PFSK-1 (cell line): ENCODE data around the gene CDKL4.

Source experiments
- FOXP2 ChIP-seq: optimal IDR thresholded peaks from 2 replicates; pipeline ENCODE3; 2011; ENCODE audit warnings: borderline replicate concordance, control low read depth, inconsistent platforms; ENCODE audit not compliant: insufficient read depth; ENCODE audit errors: extremely low read length, extremely low read depth
- POLR2AphosphoS5 ChIP-seq: IDR thresholded peaks from 2 replicates; pipeline ENCODE4 v1.6.1; 2012; ENCODE audit warnings: low read depth, mild to moderate bottlenecking, control low read depth, low read length, moderate library complexity
- REST ChIP-seq, 2 experiments: IDR thresholded peaks; 2 replicates each; pipeline versions ENCODE4 v1.6.1 to v1.8.0; 2011 to 2012; ENCODE audit warnings: low read depth in 2 of 2, low read length in 2 of 2, control low read depth in 1 of 2, inconsistent platforms in 1 of 2, mild to moderate bottlenecking in 1 of 2, moderate library complexity in 1 of 2; ENCODE audit not compliant: insufficient read depth in 1 of 2
- SIN3A ChIP-seq: IDR thresholded peaks from 2 replicates; pipeline ENCODE4 v1.6.1; 2012; ENCODE audit warnings: mild to moderate bottlenecking, low read length, moderate library complexity, borderline replicate concordance; ENCODE audit not compliant: insufficient read depth
- TAF1 ChIP-seq: IDR thresholded peaks from 2 replicates; pipeline ENCODE4 v1.6.1; 2012; ENCODE audit warnings: low read length, control low read depth, borderline replicate concordance; ENCODE audit not compliant: insufficient read depth

The CDKL4 gene

DNA sequence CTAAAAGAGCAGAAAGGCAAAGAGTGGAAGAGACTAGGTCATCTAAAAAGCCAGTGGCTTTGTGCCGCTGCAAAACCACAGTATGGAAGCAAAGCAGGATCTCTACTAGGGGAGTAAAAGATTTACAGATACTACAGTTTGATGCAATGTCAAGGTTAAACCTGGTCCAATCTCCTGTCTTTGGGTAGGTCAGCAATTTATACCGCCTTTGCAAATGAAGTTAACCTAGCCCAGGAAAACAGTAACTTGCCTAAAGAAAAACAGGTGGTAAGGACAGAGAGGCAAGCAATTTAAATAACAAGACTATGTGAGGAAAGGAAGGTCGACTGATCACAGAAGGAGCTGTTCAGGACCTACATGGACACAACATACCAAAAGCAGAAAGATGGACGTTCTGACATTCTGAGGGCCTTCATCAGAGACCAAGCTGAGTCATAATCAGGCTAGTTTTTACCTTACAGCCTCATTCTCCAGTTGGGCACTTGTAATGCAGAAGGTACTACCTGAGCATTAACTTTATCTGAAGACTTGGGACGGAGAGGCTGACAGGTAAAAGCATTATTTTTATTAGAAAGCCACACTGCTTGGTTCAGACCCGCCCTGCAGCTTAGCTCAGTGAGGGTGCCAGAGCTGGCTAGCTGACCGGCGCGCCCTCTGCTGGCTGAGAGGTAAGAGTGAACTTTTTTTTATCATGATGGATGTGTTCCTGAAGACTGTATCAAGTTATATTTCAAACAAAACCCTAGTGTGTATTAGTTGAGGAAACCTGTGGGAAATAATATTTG lies 15.9 kb downstream of the CDKL4 start:
- TF ChIP-seq TAF1 = no peak
- no peak for TF ChIP-seq POLR2AphosphoS5
- TF ChIP-seq REST (IDR thresholded peaks at IDR 0.05; ENCODE audit: insufficient read depth in 1 of 2, low read depth in 2 of 2, low read length in 2 of 2) = no peak
- TF ChIP-seq SIN3A = no peak
- TF ChIP-seq FOXP2 = no peak

GRCh38 chr2:39225567-39225966 lies 18.2 kb downstream of the CDKL4 start:
- TF ChIP-seq REST (IDR thresholded peaks at IDR 0.05; ENCODE audit: insufficient read depth in 1 of 2, low read depth in 2 of 2, low read length in 2 of 2) (no peak), SIN3A (no peak), FOXP2 (no peak), TAF1 (no peak)

- TF ChIP-seq FOXP2 (no peak), TAF1 (no peak), REST (IDR thresholded peaks at IDR 0.05; ENCODE audit: insufficient read depth in 1 of 2, low read depth in 2 of 2, low read length in 2 of 2) (no peak), SIN3A (no peak), POLR2AphosphoS5 (no peak)
Observed at GRCh38 chr2:39223909-39224308, 19.9 kb downstream of the CDKL4 start.

- TF ChIP-seq REST (IDR thresholded peaks at IDR 0.05; ENCODE audit: insufficient read depth in 1 of 2, low read depth in 2 of 2, low read length in 2 of 2) (no peak), FOXP2 (no peak), SIN3A (no peak), POLR2AphosphoS5 (no peak), TAF1 (no peak)
Observed at GRCh38 chr2:39221459-39221858, 22.3 kb downstream of the CDKL4 start.

GRCh38 chr2:39220136-39220535 lies 23.6 kb downstream of the CDKL4 start:
- no peak for TF ChIP-seq REST (IDR thresholded peaks at IDR 0.05; ENCODE audit: insufficient read depth in 1 of 2, low read depth in 2 of 2, low read length in 2 of 2)
- TF ChIP-seq TAF1 = no peak
- TF ChIP-seq SIN3A = no peak
- no peak for TF ChIP-seq POLR2AphosphoS5
- no peak for TF ChIP-seq FOXP2
